Stimulated activated CD8-positive, alpha-beta memory T cell treated with anti-CD3 and anti-CD28 coated beads, Interleukin-4, amount 100 ng/mL, for 48 hours (primary cell): ENCODE measurements around the gene NUPR1.
"Not testable (repeated sequence)": the region's sequence is repeated elsewhere in the genome, so short reads cannot be mapped to it uniquely, and the experiment has no call there.

Experiments used
- DNase-seq: peaks from one replicate; pipeline ENCODE4 v3.0.0-alpha.2; 2020

Gene NUPR1, protein sequence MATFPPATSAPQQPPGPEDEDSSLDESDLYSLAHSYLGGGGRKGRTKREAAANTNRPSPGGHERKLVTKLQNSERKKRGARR

DNA sequence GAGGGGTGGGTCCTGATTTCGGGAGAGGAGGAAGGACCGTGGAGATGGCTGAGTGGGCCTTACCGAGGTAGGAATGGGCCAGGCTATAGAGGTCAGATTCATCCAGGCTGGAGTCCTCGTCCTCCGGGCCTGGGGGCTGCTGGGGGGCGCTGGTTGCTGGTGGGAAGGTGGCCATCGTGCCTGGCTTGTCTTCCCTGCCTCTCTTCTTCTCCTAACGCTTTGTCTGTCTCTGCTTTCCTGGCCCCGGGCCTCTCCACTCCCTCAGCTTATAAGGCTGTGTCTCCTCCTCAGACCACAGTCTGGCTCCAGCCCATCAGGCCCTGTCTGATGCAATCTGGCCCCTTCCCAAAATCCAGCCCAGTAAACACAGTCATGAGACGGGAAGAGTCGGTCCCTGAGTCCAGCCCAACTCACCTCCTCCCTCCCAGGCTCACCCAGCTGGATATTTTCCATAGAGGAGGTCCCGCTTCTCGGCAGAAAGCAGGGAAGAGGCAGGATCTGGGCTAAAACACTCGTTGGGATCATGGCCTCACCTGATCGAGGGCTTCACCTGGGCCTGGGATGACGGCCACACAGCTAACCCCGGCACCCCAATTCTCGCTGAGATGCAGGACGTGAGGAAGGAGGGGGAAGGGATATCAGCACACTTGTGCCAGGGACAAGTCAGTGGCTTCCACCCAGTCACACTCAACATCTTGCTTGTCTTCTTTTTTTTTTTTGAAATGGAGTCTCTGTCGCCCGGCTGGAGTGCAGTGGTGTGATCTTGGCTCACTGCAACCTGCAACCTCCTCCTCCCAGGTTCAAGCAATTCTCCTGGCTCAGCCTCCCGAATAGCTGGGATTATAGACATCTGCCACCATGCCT is at the start of gene NUPR1:
TSS of gene NUPR1 (minus strand) at position 242 of the 864 bp plus-strand sequence. CDS start at position 175, 67 bp downstream.
- no peak for DNase-seq

GRCh38 chr16:28587386-28587785 is 48.6 kb upstream of the NUPR1 start:
- DNase-seq = no peak

DNA sequence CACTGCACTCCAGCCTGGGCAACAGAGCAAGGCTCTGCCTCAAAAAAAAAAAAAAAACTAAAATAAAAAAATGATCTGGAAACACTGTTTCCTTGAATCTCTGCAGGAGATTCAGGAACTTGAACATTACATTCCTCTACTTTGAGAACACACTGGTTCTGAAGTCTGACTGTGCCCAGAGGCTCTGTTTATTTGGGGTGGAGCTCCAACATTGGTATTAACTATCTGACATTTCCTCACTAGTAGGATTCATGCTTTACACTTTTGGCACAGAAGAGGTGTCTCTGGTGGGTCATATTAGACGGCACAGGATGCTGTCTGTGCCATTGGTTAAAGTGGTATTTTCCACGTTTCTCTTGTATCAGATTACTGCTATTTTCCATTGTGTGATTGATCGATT is 47.7 kb upstream of the NUPR1 start:
- no peak for DNase-seq

DNA sequence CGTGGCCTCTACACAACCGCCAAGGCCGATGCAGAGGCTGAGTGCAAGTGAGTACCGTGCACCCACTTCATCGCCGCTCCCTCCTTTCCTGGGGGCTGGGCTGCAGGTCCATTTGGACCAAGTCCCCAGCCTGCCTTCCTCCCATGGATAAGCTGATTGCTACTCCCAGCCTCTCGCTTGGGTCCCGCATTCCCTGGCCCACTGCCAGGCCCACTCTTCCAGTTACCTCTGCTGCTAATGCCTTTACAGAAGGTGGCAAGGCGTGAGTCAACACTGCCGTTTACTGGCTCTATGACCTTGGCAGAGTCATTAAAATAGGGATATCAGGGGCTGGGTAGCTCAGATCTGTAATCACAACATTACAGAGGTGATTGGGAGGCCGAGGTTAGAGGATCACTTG is 46.9 kb upstream of the NUPR1 start:
- DNase-seq = no peak

DNA sequence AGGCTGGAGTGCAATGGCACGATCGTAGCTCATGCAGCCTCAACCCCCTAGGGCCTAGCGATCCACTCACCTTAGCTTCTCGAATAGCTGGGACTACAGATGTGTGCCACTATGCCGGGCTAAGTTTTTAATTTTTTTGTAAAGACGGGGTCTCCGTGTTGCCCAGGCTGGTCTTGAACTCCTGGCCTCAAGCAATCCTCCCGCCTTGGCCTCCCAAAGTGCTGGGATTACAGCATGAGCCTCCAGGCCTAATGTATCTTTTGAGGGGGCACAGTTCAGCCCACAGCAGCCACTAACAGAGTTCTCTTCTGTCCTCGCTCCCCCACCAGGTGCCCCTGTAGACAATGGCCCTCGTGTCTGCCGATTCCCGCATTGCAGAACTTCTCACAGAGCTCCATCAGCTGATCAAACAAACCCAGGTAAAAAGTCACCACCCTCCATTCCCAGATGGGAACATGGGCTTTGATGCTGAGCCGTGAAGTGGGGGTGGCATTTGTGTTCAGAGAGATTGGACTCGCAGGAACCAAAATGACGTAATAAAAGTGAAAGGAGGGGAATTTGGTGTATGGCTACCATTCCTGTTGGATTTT is 42.0 kb upstream of the NUPR1 start:
- DNase-seq = no peak

DNA sequence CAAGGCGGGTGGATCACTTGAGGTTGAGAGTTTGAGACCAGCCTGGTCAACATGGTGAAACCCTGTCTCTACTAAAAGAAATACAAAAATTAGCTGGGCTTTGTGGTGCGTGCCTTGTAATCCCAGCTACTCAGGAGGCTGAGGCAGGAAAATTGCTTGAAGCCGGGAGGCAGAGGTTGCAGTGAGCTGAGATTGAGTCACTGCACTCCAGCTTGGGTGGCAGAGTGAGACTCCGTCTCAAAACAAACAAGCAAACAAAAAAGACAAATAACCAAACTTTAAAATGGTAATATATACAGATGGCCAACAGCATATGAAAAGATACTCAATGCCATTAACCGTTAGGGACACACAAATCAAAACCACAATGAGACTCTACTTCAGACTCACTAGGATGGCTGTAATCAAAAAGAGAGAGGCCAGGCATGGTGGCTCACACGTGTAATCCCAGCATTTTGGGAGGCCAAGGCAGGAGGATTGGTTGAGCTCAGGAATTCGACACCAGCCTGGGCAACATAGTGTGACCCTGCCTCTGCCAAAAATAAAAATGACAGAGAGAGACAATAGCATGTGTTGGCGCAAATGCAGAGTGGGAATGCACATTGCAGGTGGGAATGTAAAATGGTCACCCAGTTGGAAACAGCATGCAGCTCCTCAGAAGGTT is 36.8 kb upstream of the NUPR1 start:
- no peak for DNase-seq

DNA sequence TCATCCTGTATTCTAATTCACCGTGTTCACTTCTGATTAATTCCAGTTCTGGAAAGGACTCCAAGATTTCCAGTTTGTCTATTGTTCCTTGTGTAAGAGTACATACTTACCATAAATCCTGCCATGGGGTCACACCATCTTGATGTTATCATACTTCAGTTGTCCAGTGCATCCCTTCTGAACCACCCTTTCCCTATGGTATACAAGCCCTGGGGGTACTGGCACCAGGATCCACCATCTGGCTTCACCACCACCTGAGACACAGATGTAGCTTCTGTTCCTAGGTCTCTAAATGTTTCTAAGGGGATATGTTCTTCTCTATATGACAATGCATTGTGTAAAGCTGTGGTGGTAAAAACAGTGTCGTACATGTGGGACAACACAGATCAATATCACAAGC is 36.2 kb upstream of the NUPR1 start:
- no peak for DNase-seq

GRCh38 chr16:28573738-28574718 is 35.3 kb upstream of the NUPR1 start:
- no peak for DNase-seq

- DNase-seq = no peak
These were observed 34.1 kb upstream of the NUPR1 start for GRCh38 chr16:28572696-28573510.

DNA sequence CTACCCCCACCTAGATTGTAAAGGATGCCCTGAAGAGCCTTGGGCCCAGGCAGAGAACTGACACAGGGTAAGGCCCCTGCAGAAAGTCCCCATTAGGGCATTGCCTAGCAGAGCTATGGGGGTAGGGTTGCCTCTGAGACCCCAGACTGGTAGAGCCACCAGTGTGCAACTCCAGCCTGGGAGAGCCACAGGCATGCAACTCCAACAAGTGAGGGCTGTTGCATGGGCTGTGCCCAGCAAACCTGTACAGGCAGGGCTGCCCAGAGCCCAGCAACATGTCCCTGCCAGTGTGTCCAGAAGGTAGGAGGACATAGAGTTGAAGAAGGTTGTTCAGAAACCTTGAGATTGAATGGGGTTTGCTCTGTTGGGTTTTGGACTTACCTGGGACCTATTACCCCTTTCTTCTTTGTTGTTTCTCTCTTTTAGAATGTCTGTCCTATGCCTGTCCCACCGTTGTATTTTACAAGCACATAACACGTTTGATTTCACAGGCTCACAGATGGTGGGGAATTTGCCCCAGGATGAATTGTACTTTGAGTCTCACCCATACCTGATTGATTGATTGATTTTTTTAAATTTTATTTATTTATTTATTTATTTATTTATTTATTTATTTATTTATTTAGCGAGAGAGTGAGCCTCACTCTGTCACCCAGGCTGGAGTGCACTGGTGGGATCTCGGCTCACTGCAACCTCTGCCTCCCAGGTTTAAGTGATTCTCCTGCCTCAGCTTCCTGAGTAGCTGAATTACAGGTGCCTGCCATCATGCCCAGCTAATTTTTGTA is 31.4 kb upstream of the NUPR1 start:
- no peak for DNase-seq

- no peak for DNase-seq
These were observed 30.2 kb upstream of the NUPR1 start for GRCh38 chr16:28569021-28569420.

GRCh38 chr16:28567292-28567691 is 28.5 kb upstream of the NUPR1 start:
- DNase-seq = no peak

DNA sequence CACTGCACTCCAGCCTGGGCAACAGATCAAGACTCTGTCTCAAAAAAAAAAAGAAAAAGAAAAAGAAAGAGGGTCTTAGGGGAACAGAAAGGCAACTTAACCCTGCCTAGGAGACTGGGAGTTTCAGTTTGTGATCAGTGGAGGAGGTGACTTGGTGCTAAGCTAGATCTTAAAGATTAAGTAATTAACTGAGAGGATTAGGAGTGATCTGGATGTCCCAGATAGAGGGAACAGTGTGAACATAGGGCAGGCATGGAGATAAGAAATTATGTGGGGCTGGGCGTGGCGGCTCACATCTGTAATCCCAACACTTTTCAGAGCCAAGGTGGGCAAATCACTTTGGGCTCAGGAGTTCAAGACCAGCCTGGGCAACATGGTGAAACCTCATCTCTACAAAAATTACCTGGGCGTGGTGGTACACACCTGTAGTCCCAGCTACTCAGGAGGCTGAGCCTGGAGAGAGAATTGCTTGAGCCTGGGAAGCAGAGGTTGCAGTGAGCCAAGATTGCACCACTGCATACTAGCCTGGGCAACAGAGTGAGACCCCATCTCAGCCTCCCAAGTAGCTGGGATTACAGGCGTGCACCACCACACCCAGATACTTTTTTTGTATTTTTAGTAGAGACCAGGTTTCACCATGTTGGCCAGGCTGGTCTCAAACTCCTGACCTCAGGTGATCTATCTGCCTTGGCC is 27.6 kb upstream of the NUPR1 start:
- DNase-seq = not testable (repeated sequence)

GRCh38 chr16:28563218-28563617 is 24.4 kb upstream of the NUPR1 start:
- no peak for DNase-seq

DNA sequence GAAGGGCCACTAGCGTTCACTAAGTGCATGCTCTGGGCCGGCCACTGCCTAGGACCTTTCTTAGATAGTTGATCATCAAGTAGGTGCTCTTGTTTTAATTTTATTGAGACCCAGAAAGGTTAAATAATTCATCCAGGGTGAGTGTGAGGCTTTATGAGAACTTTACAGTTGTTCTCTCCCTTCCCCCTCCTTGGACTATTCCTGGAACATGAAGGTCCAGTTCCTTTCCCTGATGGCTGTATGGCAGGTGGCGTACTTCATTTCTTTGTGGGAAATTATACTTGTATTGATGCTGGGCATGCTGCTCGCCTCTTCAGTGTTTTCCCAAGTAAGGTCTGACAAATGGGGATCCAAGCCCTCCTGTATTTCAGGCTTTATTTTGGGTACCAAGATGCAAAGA is 23.4 kb upstream of the NUPR1 start:
- DNase-seq = no peak

DNA sequence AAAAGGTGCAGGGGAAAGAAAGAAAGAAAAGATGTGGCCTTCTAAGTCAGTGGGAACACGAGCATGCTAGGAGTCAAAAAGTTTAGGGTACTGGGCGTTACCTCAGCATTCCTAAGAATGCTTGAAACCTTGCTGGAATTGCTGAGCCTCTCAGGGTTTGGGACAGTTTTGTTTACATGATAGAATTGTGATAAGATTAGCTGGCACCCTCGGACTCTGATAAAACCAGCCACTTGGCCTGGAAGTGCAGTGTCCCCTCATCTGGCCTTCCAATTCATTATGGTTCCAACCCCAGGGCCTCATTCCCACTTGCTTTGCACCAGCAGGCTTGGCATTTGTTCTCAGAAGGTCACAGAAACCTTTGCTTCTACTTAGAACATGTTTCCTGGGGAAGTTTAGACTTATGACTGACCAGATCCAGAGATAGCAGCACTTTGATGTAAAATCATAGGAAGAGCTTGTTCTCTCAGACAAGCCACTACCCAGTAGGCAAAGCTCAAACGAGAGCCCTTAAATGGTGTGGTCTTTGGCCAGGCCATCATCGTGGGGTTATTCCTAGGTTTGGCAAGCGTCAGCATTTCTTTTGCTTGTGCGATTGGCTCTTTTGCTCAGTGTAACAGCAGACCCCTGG is 22.9 kb upstream of the NUPR1 start:
- DNase-seq = no peak

GRCh38 chr16:28558456-28558855 is 19.7 kb upstream of the NUPR1 start:
- no peak for DNase-seq

GRCh38 chr16:28556914-28557320 is 18.1 kb upstream of the NUPR1 start:
- DNase-seq = no peak

DNA sequence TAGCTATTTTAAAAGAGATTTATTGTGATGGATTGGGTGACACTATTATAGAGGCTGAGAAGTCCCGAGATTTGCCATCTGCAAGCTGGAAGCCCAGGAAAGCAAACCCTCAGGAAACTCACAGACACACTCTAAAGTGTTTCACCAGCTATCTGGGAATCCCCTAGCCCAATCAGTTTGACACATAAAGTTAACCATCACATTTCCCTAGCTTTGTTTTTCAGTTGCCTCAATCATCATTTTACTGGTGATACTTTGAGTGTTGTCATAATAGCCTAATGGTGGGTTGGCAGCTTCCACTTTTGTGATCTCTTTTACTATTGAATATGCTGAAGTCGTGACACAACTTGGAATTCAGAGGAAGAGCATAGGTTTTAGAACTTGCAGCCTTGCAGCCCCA is 16.8 kb upstream of the NUPR1 start:
- DNase-seq = no peak
